HCT116 (cell line): ENCODE results near the gene KCNK18. TPM values are rescaled to one million over a fixed set of nuclear protein-coding genes. Genes with fewer than 3 reads are reported as not detected.

ENCODE experiments used
- ATAC-seq: fragments of 200-7000 bp; cut with Tn5 transposase; 2 replicates; pipeline ENCODE4 v1.9.1; 2020; ENCODE audit warnings: mild to moderate bottlenecking, moderate library complexity
- BruUV-seq: library from RNA; stranded (reverse); fragments of 400-500 nt; replicated peaks from 2 replicates; lab custom pipeline; 2021; lab: Mats Ljungman, UMichigan
- CTCF ChIA-PET: fragments of 300-600 bp; sonication (Branson Sonifier 250); formaldehyde crosslinking; loops from one replicate; lab custom pipeline; 2021; ENCODE audit warnings: antibody characterized with exemption; lab: Charles Lee
- POLR2A ChIA-PET: fragments of 300-600, 350-600 bp; sonication (Branson Sonifier 250); formaldehyde crosslinking; loops from one replicate; lab custom pipeline; 2021; ENCODE audit warnings: antibody characterized with exemption; lab: Charles Lee
- RAD21 ChIA-PET, 2 experiments: fragments of 300-600 bp; sonication (Branson Sonifier 250); formaldehyde crosslinking; loops; one replicate each; lab custom pipeline; 2023; ENCODE audit warnings: low total read pairs in 2 of 2; ENCODE audit not compliant: uncharacterized antibody in 2 of 2, unreplicated experiment in 2 of 2, low non-redundant PET in 1 of 2; lab: Charles Lee
- DNase-seq: peaks from one replicate; pipeline ENCODE4 v3.0.0-alpha.2; 2010; ENCODE audit warnings: low read depth, low spot score
- H2AFZ ChIP-seq: fragments of 200-600 bp; shearing (Covaris generic), sonication (generic); 2 replicates; pipeline ENCODE4 v1.6.1; 2017; ENCODE audit warnings: low read depth, mixed run types, mixed read lengths, antibody characterized with exemption, low read length; ENCODE audit not compliant: poor library complexity, severe bottlenecking
- H3K27ac ChIP-seq: 2 replicates; pipeline ENCODE4 v1.5.1; 2012; ENCODE audit warnings: low read depth, low read length
- H3K27me3 ChIP-seq: fragments of 200-600 bp; sonication (generic); 2 replicates; pipeline ENCODE4 v1.6.1; 2016; ENCODE audit warnings: mixed run types, low read length, mixed read lengths; ENCODE audit not compliant: insufficient read depth
- H3K36me3 ChIP-seq, 2 experiments: fragments of 200-500 bp in 1 of 2; fragments of 200-600 bp in 1 of 2; sonication (Bioruptor generic) in 1 of 2; sonication (generic) in 1 of 2; 2 replicates each; pipeline versions ENCODE4 v1.5.1 to v1.6.1; 2014 to 2016; ENCODE audit warnings: low read length in 2 of 2, inconsistent platforms in 1 of 2, mixed read lengths in 1 of 2, mixed run types in 1 of 2; ENCODE audit not compliant: insufficient read depth in 2 of 2, control insufficient read depth in 1 of 2
- H3K4me1 ChIP-seq, 2 experiments: fragments of 200-600 bp in 1 of 2; sonication (generic) in 1 of 2; 2 replicates each; pipeline versions ENCODE4 v1.5.1 to v1.6.1; 2012 to 2017; ENCODE audit warnings: low read length in 2 of 2, inconsistent platforms in 1 of 2, mild to moderate bottlenecking in 1 of 2, mixed read lengths in 1 of 2, mixed run types in 1 of 2, moderate library complexity in 1 of 2; ENCODE audit not compliant: insufficient read depth in 2 of 2, control insufficient read depth in 1 of 2
- H3K4me2 ChIP-seq: fragments of 200-600 bp; sonication (generic); 2 replicates; pipeline ENCODE4 v1.6.1; 2017; ENCODE audit warnings: mixed run types, low read length, mixed read lengths
- H3K4me3 ChIP-seq, 2 experiments: fragments of 200-600 bp in 1 of 2; sonication (generic) in 1 of 2; replicated peaks in 1 of 2; 2 replicates each; pipeline ENCODE4 v1.5.1; 2011 to 2016; ENCODE audit warnings: low read length in 2 of 2, control low read depth in 1 of 2, low read depth in 1 of 2, mild to moderate bottlenecking in 1 of 2, mixed read lengths in 1 of 2, mixed run types in 1 of 2
- H3K79me2 ChIP-seq: fragments of 200-600 bp; sonication (generic); 2 replicates; pipeline ENCODE4 v1.6.1; 2017; ENCODE audit warnings: mild to moderate bottlenecking, mixed run types, low read length, moderate library complexity, mixed read lengths; ENCODE audit not compliant: insufficient read depth
- H3K9ac ChIP-seq: fragments of 200-600 bp; sonication (generic); 2 replicates; pipeline ENCODE4 v1.6.1; 2016; ENCODE audit warnings: low read length, mixed read lengths
- H3K9me2 ChIP-seq: fragments of 200-600 bp; sonication (generic), shearing (Covaris generic); 2 replicates; pipeline ENCODE4 v1.6.1; 2017; ENCODE audit warnings: mixed run types, mild to moderate bottlenecking, moderate library complexity; ENCODE audit not compliant: insufficient read depth
- H3K9me3 ChIP-seq, 2 experiments: fragments of 200-500 bp in 1 of 2; fragments of 200-600 bp in 1 of 2; sonication (Bioruptor generic) in 1 of 2; sonication (generic) in 1 of 2; 2 replicates each; pipeline ENCODE4 v1.6.1; 2014 to 2017; ENCODE audit warnings: low read length in 2 of 2, mixed read lengths in 2 of 2, inconsistent platforms in 1 of 2, low read depth in 1 of 2, mild to moderate bottlenecking in 1 of 2, mixed run types in 1 of 2, moderate library complexity in 1 of 2; ENCODE audit not compliant: control insufficient read depth in 1 of 2, insufficient read depth in 1 of 2
- H4K20me1 ChIP-seq: fragments of 200-600 bp; sonication (generic), shearing (Covaris generic); 2 replicates; pipeline ENCODE4 v1.6.1; 2017; ENCODE audit warnings: mixed run types, mild to moderate bottlenecking, moderate library complexity; ENCODE audit not compliant: insufficient read depth
- FOSL1 ChIP-seq: IDR thresholded peaks from 2 replicates; pipeline ENCODE4 v1.6.1; 2012; ENCODE audit warnings: low read depth
- intact Hi-C: fragments of 100-400 bp; cut with micrococcal nuclease; formaldehyde crosslinking; loops from 2 replicates; pipeline ENCODE4 v1.10.0; 2022
- total RNA-seq: library from RNA; stranded (reverse); gene quantifications from one replicate; pipeline ENCODE4 v1.2.1, GENCODE V29; 2021; ENCODE audit not compliant: unreplicated experiment
- TF ChIP-seq, protein P1 (sequence below): IDR thresholded peaks from 2 replicates; pipeline ENCODE4 v1.6.1; 2012; ENCODE audit warnings: low read depth
- TF ChIP-seq, protein P2 (sequence below): IDR thresholded peaks from 2 replicates; pipeline ENCODE4 v1.6.1; 2012

The KCNK18 gene
- total RNA-seq, 1 experiment from 2014 or later, result not detected

DNA sequence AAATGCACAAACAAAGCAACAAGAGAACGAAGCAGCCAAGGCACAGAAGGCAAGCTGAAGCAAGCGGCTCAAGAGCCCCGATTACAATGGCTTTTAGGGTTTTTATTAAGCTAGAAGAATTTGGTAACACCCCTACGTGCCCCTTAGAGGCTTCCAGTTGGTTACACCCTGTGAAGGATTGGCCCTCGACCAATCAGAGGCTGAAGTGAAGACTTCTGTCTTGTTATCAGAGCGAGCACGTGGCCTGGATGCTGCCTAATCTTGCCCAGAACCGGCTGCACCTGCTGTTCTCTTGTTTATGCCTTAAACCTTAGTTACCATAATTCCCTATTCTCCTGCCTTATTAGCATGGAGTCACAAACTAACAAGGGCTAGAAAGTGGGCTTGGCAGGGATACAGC lies 21.4 kb downstream of the KCNK18 start:
- BruUV-seq, result no TSS peak
- DNase-seq (no peak), ATAC-seq (no peak)
- POLR2A ChIA-PET, result no interaction called here
- H4K20me1 ChIP-seq, result no peaks in the 10 kb centered on the region
- H3K4me3 ChIP-seq, result no peak overlapping the region
- no peaks in the 10 kb centered on the region for H3K9me2 ChIP-seq
- RAD21 ChIA-PET, result no interaction called here
- H3K27me3 ChIP-seq, result peaks cover 6% of the 10 kb centered on the region; the same call in 1 of the 2 replicates
- no peaks in the 10 kb centered on the region for H3K36me3 ChIP-seq
- CTCF ChIA-PET, result interaction anchor here (0.5 to 5.0 kb wide), 6 partner anchors 9 to 1113 kb away, joined by 3 to 120 read pairs (median 28); no protein-coding TSS in a partner anchor
- H3K4me1 ChIP-seq, result peaks cover 3 to 23% of the 10 kb centered on the region in 2 experiments; a peak in 2 of 4 replicates
- no peak overlapping the region for H3K27ac ChIP-seq
- no peaks in the 10 kb centered on the region for H3K9me3 ChIP-seq
- intact Hi-C loops, result no loop called here
- H3K4me2 ChIP-seq, result no peak overlapping the region
- H2AFZ ChIP-seq, result no peak overlapping the region
- H3K9ac ChIP-seq, result no peak overlapping the region
- no peak for TF ChIP-seq FOSL1
- H3K79me2 ChIP-seq, result no peaks in the 10 kb centered on the region

DNA sequence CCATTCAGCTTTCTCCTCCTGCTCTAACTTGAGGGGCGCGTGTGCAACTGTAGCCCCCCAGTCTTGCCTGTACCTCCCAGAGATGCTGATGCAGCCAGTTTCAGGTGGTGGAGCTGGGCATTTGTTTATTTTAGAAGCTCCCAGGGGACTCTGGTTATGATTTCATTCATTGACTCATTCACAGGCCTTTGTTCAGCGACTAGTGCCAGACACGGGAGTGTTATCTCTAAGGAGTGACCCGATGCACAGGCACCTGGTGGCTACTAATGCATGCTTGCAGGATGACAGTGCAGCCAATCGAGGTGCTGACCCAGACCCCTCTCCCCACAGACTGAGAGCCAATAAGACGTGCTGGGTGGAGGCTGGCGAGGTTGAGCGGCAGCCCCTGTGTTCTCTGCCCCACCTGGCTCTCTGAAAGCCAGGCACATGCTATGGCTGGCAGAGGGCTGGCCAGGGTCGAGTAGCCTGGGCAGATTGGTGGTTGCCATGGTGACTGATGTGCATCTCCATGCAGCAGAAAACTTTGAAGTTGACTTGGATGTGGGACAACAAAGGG lies 23.9 kb downstream of the KCNK18 start:
- no peak overlapping the region for H3K9ac ChIP-seq
- no peak overlapping the region for H2AFZ ChIP-seq
- ChIA-PET CTCF (no interaction called here), POLR2A (no interaction called here), RAD21 (no interaction called here)
- no peaks in the 10 kb centered on the region for H3K27me3 ChIP-seq
- no peaks in the 10 kb centered on the region for H3K9me2 ChIP-seq
- ATAC-seq (peak; percentile 72), DNase-seq (peak; percentile 69)
- no TSS peak for BruUV-seq
- TF ChIP-seq, protein P1, sequence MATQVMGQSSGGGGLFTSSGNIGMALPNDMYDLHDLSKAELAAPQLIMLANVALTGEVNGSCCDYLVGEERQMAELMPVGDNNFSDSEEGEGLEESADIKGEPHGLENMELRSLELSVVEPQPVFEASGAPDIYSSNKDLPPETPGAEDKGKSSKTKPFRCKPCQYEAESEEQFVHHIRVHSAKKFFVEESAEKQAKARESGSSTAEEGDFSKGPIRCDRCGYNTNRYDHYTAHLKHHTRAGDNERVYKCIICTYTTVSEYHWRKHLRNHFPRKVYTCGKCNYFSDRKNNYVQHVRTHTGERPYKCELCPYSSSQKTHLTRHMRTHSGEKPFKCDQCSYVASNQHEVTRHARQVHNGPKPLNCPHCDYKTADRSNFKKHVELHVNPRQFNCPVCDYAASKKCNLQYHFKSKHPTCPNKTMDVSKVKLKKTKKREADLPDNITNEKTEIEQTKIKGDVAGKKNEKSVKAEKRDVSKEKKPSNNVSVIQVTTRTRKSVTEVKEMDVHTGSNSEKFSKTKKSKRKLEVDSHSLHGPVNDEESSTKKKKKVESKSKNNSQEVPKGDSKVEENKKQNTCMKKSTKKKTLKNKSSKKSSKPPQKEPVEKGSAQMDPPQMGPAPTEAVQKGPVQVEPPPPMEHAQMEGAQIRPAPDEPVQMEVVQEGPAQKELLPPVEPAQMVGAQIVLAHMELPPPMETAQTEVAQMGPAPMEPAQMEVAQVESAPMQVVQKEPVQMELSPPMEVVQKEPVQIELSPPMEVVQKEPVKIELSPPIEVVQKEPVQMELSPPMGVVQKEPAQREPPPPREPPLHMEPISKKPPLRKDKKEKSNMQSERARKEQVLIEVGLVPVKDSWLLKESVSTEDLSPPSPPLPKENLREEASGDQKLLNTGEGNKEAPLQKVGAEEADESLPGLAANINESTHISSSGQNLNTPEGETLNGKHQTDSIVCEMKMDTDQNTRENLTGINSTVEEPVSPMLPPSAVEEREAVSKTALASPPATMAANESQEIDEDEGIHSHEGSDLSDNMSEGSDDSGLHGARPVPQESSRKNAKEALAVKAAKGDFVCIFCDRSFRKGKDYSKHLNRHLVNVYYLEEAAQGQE, result no peak
- TF ChIP-seq, protein P2, sequence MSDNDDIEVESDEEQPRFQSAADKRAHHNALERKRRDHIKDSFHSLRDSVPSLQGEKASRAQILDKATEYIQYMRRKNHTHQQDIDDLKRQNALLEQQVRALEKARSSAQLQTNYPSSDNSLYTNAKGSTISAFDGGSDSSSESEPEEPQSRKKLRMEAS, result peak; percentile 34; the same call in 1 of the 2 replicates
- peak overlapping the region; percentile 35 for H3K4me2 ChIP-seq
- H3K36me3 ChIP-seq, result no peaks in the 10 kb centered on the region
- H3K79me2 ChIP-seq, result no peaks in the 10 kb centered on the region
- intact Hi-C loops, result no loop called here
- no peaks in the 10 kb centered on the region for H3K9me3 ChIP-seq
- H4K20me1 ChIP-seq, result no peaks in the 10 kb centered on the region
- peaks cover 3 to 21% of the 10 kb centered on the region in 2 experiments; a peak in 2 of 4 replicates for H3K4me1 ChIP-seq
- no peak overlapping the region for H3K27ac ChIP-seq
- no peak overlapping the region for H3K4me3 ChIP-seq
